Thyroid gland (tissue), 4 donors: ENCODE measurements around the gene BMPR1B.

ENCODE experiments used
- CTCF ChIP-seq, 6 experiments: fragments of 200-600 bp in 3 of 6; fragments of 450-650 bp in 3 of 6; sonication (generic) in 3 of 6; IDR thresholded peaks; one replicate each; pipeline ENCODE4 v1.5.1; 2016 to 2019; ENCODE audit warnings: antibody characterized with exemption in 6 of 6, mild to moderate bottlenecking in 2 of 6, inconsistent platforms in 1 of 6, moderate library complexity in 1 of 6
- POLR2A ChIP-seq, 2 donors: fragments of 450-650 bp; IDR thresholded peaks; one replicate each; pipeline ENCODE4 v1.6.1; 2017; ENCODE audit warnings: antibody characterized with exemption in 2 of 2, mild to moderate bottlenecking in 2 of 2, moderate library complexity in 1 of 2

GRCh38 chr4:95204267-95204844 lies 446.6 kb downstream of the BMPR1B start:
- TF ChIP-seq POLR2A (IDR thresholded peaks at IDR 0.05) (no peak), CTCF (IDR thresholded peaks at IDR 0.05) (no peak)
